Esophagus (tissue), 2 donors: ENCODE data around the gene VTN. TPM values are rescaled to one million over a fixed set of nuclear protein-coding genes. Genes with fewer than 3 reads are reported as not detected.

Experiments
- H3K27ac ChIP-seq, 2 donors: one replicate each; pipeline ENCODE4 v1.5.1; 2013; ENCODE audit warnings: low read depth in 2 of 2, mild to moderate bottlenecking in 2 of 2, inconsistent platforms in 1 of 2, low read length in 1 of 2, moderate library complexity in 1 of 2
- H3K27me3 ChIP-seq, 2 donors: one replicate each; pipeline ENCODE4 v1.6.1; 2013; ENCODE audit warnings: low read length in 2 of 2, control low read depth in 1 of 2, mild to moderate bottlenecking in 1 of 2; ENCODE audit not compliant: insufficient read depth in 2 of 2, control insufficient read depth in 1 of 2
- H3K36me3 ChIP-seq, 2 donors: one replicate each; pipeline ENCODE4 v1.6.1; 2013; ENCODE audit warnings: low read length in 1 of 2; ENCODE audit not compliant: control insufficient read depth in 2 of 2, insufficient read depth in 2 of 2
- H3K4me1 ChIP-seq, 2 donors: one replicate each; pipeline ENCODE4 v1.6.1; 2013; ENCODE audit warnings: low read length in 1 of 2; ENCODE audit not compliant: control insufficient read depth in 2 of 2, insufficient read depth in 2 of 2
- H3K4me3 ChIP-seq, 2 donors: one replicate each; pipeline ENCODE4 v1.5.1; 2013; ENCODE audit warnings: low read length in 2 of 2, mild to moderate bottlenecking in 2 of 2, low read depth in 1 of 2, moderate library complexity in 1 of 2
- H3K9me3 ChIP-seq, 2 donors: one replicate each; pipeline ENCODE4 v1.6.1; 2013; ENCODE audit warnings: mild to moderate bottlenecking in 2 of 2, low read depth in 1 of 2, low read length in 1 of 2, moderate library complexity in 1 of 2; ENCODE audit not compliant: control insufficient read depth in 2 of 2, insufficient read depth in 1 of 2
- WGBS, 2 donors: extraction: QIAGEN DNeasy Blood & Tissue Kit; methylation state at CpG; one replicate each; pipeline ENCODE4 v1.1.7; 2013; 5-methylcytosine and 5-hydroxymethylcytosine counted together
- polyA plus RNA-seq, 2 donors: library from polyadenylated mRNA; stranded (reverse); fragments of 200-250 nt; gene quantifications; one replicate each; pipeline ENCODE4 v1.2.3, GENCODE V29; 2013
- donor health status: healthy with polysubstance abuse.
- donor health status: Bipolar disorder and iron deficiency.

The VTN gene
- polyA plus RNA-seq, 2 donors = 0.22 to 0.51 TPM

- WGBS, 2 donors = 8 to 10% methylated on average over 51 to 53 of the region's 53 CpGs
- peak overlapping the region in 1 of 2 donors; percentile 55 for H3K27ac ChIP-seq
Observed at GRCh38 chr17:28372203-28372944, 2.3 kb upstream of the VTN start.

DNA sequence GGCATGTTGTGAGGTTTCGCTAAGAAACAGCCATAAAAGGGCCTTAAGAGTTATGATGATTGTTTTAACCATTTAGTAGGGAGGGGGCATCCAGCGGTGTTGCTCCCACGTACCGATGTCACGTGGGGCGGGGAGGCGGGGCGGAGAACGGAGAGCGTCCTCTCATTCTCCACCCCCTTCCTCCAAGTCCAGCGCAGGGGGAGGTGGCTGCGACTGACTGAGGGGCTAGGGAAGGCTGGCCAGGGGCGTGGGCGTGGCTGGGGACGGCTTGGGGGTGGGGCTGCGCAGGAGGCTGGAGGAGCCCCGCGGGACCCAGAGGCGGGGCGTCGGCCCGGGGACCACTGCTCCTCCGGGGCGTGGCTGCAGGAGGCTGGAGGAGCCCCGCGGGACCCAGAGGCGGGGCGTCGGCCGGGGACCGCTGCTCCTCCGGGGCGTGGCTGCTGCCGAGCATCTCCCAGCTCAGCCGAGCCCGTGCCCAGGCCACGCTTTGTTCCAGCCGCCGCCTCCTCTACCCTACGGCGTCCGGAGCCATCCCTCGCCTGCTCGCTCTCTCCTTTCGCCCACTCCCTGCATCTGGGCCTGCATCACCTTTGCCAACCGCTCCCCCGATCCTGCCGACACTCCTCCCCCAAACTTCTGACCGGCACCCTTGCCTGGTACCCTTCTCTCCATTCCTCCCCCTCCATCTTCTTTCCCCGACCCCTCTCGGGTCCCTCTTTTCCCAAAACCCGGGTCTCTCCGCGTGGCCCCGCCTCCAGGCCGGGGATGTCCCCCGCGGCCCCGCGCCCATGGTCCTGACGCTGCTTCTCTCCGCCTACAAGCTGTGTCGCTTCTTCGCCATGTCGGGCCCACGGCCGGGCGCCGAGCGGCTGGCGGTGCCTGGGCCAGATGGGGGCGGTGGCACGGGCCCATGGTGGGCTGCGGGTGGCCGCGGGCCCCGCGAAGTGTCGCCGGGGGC is 1.4 kb upstream of the VTN start, which contains the start of gene SARM1:
Gene SARM1 (plus strand): TSS at position 450 of the 958 bp plus-strand sequence. CDS start 339 bp downstream, at position 789.
- 1% methylated on average over 72 to 80 of the region's 80 CpGs for WGBS, 2 donors
- Histone ChIP-seq H3K27ac (peak within 1 kb of the TSS; percentile 55 to 57), H3K4me1 (peaks cover 10 to 14% of the 10 kb centered on the region in 2 donors), H3K36me3 (no peaks in the 10 kb centered on the region), H3K9me3 (no peaks in the 10 kb centered on the region), H3K27me3 (no peaks in the 10 kb centered on the region), H3K4me3 (peak within 1 kb of the TSS; percentile 27 to 51)

More at GRCh38 chr17:28372203-28372944, 2.3 kb upstream of the VTN start:
- Histone ChIP-seq H3K4me3 (peak overlapping the region; percentile 27 to 51), H3K9me3 (no peaks in the 10 kb centered on the region), H3K36me3 (no peaks in the 10 kb centered on the region), H3K4me1 (peaks cover 10 to 14% of the 10 kb centered on the region in 2 donors), H3K27me3 (no peaks in the 10 kb centered on the region)

- Histone ChIP-seq H3K4me1 (peaks cover 10 to 14% of the 10 kb centered on the region in 2 donors), H3K9me3 (no peaks in the 10 kb centered on the region), H3K27me3 (no peaks in the 10 kb centered on the region), H3K27ac (peak overlapping the region; percentile 16 to 37), H3K4me3 (no peak overlapping the region), H3K36me3 (no peaks in the 10 kb centered on the region)
- 50 to 61% methylated on average over 1 of the region's 1 CpG for WGBS, 2 donors
Observed at GRCh38 chr17:28370744-28371103, 617 bp upstream of the VTN start.

GRCh38 chr17:28369684-28370034 is 448 bp downstream of the VTN start:
- WGBS, 2 donors = 58 to 70% methylated on average over 10 of the region's 10 CpGs
- H3K9me3 ChIP-seq = no peaks in the 10 kb centered on the region
- no peak overlapping the region for H3K4me3 ChIP-seq
- H3K36me3 ChIP-seq = no peaks in the 10 kb centered on the region
- peaks cover 10 to 14% of the 10 kb centered on the region in 2 donors for H3K4me1 ChIP-seq
- no peak overlapping the region for H3K27ac ChIP-seq
- H3K27me3 ChIP-seq = no peaks in the 10 kb centered on the region

DNA sequence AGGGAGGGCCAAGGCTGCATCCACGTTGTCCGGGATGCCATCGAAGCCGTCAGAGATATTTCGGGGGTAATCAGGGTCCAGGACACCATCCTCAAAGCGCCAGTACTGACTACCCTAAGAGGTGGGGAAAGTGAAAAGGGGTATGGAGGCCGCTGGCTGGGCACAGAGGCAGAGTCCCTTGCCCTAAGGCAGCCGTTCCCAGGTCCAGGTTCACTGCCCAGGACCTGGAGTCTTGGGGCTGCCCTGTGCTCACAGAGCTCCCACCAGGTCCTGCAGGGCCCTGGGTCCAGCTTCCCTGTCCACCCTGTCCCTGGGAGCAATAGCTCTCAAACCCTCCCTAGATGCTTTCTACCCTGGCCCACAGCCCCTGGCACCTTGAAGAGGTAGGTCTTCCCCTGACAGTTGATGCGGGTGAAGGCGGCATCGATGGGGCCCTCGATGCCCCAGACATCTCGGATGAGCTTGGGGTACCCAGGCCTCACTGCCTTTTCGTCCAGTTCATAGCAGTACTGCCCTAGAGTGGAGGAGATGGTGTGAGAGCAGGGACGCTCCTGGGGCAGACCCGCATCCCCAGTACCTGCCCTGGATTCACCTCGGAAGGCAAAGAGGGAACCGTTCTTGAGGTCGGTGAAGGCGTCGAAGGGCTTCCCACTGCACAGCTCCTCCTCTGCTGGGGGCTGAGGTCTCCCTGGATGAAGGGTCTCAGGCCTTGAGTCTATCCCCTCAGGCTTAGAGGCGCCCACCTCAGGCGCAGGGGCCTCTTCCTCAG is 1.0 kb downstream of the VTN start:
- Histone ChIP-seq H3K4me3 (no peak overlapping the region), H3K27me3 (no peaks in the 10 kb centered on the region), H3K9me3 (no peaks in the 10 kb centered on the region), H3K4me1 (peaks cover 10 to 14% of the 10 kb centered on the region in 2 donors), H3K27ac (no peak overlapping the region), H3K36me3 (peaks cover 0 to 2% of the 10 kb centered on the region in 2 donors)
- WGBS, 2 donors = 89% methylated on average over 23 of the region's 23 CpGs

DNA sequence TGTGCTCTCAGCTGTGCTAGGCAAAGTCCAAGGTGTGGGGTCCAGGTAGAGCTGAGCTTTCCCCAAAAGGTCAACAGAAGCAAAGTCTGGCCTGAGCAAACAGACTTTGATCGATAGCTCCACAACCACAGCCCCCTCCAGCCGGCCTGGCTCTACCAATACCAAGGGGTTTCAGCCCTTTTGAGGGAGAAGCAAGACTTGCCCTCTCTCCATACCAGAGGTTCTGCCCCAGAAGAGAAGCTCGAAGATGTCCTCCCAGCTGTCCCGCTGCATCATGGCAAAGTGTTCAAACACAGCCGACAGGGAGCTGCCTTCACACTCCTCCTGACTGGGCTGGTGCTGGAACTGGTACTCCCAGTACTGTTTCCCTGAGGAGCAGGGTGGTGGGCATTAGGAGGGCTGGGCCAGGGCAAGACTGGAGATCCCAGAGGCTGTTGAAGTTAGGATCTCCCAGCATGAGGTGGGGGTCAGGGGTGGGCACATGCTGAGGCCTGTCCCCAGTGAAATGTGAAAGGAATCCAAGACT is 1.7 kb downstream of the VTN start:
- WGBS, 2 donors = 52 to 69% methylated on average over 5 of the region's 5 CpGs
- Histone ChIP-seq H3K4me3 (no peak overlapping the region), H3K9me3 (no peaks in the 10 kb centered on the region)

DNA sequence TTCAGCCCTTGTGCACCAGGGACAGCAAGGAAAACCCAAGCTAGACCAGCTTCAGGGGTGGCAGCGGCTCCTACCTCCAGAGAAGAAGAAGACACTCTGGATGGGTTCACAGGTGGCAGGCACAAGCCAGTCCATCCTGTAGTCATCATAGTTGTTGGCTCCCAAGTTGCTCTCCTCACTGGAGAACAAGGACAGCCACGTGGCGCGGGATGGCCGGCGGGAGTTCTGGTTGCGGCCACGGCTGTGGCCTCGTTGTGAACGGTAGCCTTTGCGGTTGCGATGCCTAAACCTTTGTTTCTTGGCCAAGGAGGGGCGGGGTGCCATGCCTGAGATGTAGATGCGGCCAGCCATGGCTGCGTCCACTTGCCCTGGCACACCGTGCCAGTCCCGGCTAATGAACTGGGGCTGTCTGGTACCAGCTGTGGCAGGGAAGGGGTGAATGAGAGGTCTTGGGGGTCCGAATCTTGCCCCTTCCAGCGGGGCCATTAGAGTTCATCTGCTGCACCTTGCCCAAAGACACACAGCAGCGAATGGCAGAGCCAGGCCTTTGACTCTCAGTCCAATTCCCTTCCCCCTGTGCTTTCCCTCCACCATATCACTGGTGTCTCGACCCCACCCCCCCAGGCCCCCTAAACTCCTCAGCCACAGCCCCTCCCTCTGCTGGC is 2.3 kb downstream of the VTN start:
- Histone ChIP-seq H3K9me3 (no peaks in the 10 kb centered on the region), H3K27me3 (no peaks in the 10 kb centered on the region), H3K4me1 (peaks cover 6 to 13% of the 10 kb centered on the region in 2 donors), H3K4me3 (no peak overlapping the region), H3K27ac (no peak overlapping the region), H3K36me3 (peaks cover 0 to 8% of the 10 kb centered on the region in 2 donors)
- 86 to 89% methylated on average over 21 of the region's 21 CpGs for WGBS, 2 donors

More for the DNA sequence above, 1.7 kb downstream of the VTN start:
- no peaks in the 10 kb centered on the region for H3K27me3 ChIP-seq
- no peak overlapping the region for H3K27ac ChIP-seq
- peaks cover 0 to 7% of the 10 kb centered on the region in 2 donors for H3K36me3 ChIP-seq
- peaks cover 10 to 14% of the 10 kb centered on the region in 2 donors for H3K4me1 ChIP-seq

DNA sequence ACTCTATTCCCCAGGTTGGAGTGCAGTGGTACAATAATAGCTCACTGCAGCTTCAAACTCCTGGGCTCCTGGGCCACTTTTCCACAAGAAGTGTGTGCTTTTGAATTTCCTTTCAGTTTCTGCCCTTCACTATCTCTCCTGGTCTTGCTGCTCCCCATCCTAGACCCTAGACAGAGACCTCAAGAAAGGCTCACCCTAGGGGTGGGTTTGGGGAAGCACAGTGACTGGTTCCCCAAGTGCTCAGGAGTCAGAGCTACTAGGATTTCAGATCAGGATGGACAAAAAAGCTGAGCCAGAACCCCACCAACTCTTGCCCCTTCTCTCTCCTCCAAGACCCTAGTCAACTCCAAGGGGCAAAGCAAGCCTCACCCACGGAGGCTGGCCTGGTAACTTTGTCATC is 3.5 kb downstream of the VTN start:
- Histone ChIP-seq H3K27ac (no peak overlapping the region), H3K4me3 (no peak overlapping the region), H3K27me3 (no peaks in the 10 kb centered on the region), H3K9me3 (no peaks in the 10 kb centered on the region), H3K4me1 (peaks cover 0 to under 1% of the 10 kb centered on the region in 2 donors), H3K36me3 (peaks cover 0 to 12% of the 10 kb centered on the region in 2 donors)
- 70 to 90% methylated on average over 1 of the region's 1 CpG for WGBS, 2 donors
